H9 (cell line): Measurements from ENCODE around the gene TCEA3. TPM values are rescaled to one million over a fixed set of nuclear protein-coding genes. Genes with fewer than 3 reads are reported as not detected.

Source experiments
- DNase-seq: peaks from one replicate; pipeline ENCODE4 v3.0.0-alpha.2; 2017
- H2AFZ ChIP-seq: one replicate; pipeline ENCODE4 v1.6.1; 2013; ENCODE audit warnings: mild to moderate bottlenecking, low read length, control low read depth, moderate library complexity
- H2AK5ac ChIP-seq: 2 replicates; pipeline ENCODE4 v1.6.1; 2013; ENCODE audit warnings: low read length, control low read depth, mixed read lengths; ENCODE audit not compliant: insufficient read length
- H2BK120ac ChIP-seq: one replicate; pipeline ENCODE4 v1.6.1; 2013; ENCODE audit warnings: low read depth, mild to moderate bottlenecking, low read length, control low read depth, inconsistent platforms; ENCODE audit not compliant: poor library complexity, severe bottlenecking
- H2BK12ac ChIP-seq: 2 replicates; pipeline ENCODE4 v1.6.1; 2013; ENCODE audit warnings: low read length, control low read depth, mixed read lengths, low read depth; ENCODE audit not compliant: insufficient read length
- H2BK15ac ChIP-seq: 2 replicates; pipeline ENCODE4 v1.6.1; 2013; ENCODE audit warnings: low read depth, low read length, control low read depth
- H2BK20ac ChIP-seq: one replicate; pipeline ENCODE4 v1.6.1; 2013; ENCODE audit warnings: low read depth, mild to moderate bottlenecking, low read length, control low read depth, inconsistent platforms; ENCODE audit not compliant: poor library complexity, severe bottlenecking
- H2BK5ac ChIP-seq: 2 replicates; pipeline ENCODE4 v1.6.1; 2013; ENCODE audit warnings: low read length, control low read depth, mixed read lengths; ENCODE audit not compliant: insufficient read length
- H3K14ac ChIP-seq: 2 replicates; pipeline ENCODE4 v1.6.1; 2013; ENCODE audit warnings: low read length, control low read depth; ENCODE audit not compliant: insufficient read depth
- H3K18ac ChIP-seq: 2 replicates; pipeline ENCODE4 v1.6.1; 2013; ENCODE audit warnings: low read depth, mild to moderate bottlenecking, mixed read lengths, low read length, control low read depth; ENCODE audit not compliant: insufficient read length
- H3K23ac ChIP-seq: 2 replicates; pipeline ENCODE4 v1.6.1; 2013; ENCODE audit warnings: low read length, control low read depth, mixed read lengths, low read depth; ENCODE audit not compliant: insufficient read length
- H3K23me2 ChIP-seq: 2 replicates; pipeline ENCODE4 v1.6.1; 2013; ENCODE audit warnings: low read depth, mild to moderate bottlenecking, mixed read lengths, low read length, control low read depth; ENCODE audit not compliant: insufficient read length, poor library complexity, severe bottlenecking
- H3K27ac ChIP-seq: 2 replicates; pipeline ENCODE4 v1.5.1; 2013; ENCODE audit warnings: low read length, control low read depth, mixed read lengths, low read depth; ENCODE audit not compliant: insufficient read length
- H3K27me3 ChIP-seq: 2 replicates; pipeline ENCODE4 v1.6.1; 2013; ENCODE audit warnings: low read length, control low read depth, inconsistent platforms; ENCODE audit not compliant: insufficient read depth
- H3K4ac ChIP-seq: 2 replicates; pipeline ENCODE4 v1.6.1; 2013; ENCODE audit warnings: low read depth, mild to moderate bottlenecking, control low read depth, inconsistent platforms, low read length, moderate library complexity
- H3K4me1 ChIP-seq: 2 replicates; pipeline ENCODE4 v1.6.1; 2013; ENCODE audit warnings: low read length, control low read depth, inconsistent platforms; ENCODE audit not compliant: insufficient read depth
- H3K4me2 ChIP-seq: 2 replicates; pipeline ENCODE4 v1.6.1; 2013; ENCODE audit warnings: low read length, control low read depth, mixed read lengths; ENCODE audit not compliant: insufficient read length, insufficient read depth
- H3K56ac ChIP-seq: 2 replicates; pipeline ENCODE4 v1.6.1; 2013; ENCODE audit warnings: low read depth, mild to moderate bottlenecking, mixed read lengths, low read length, control low read depth; ENCODE audit not compliant: insufficient read length
- H3K79me1 ChIP-seq: 2 replicates; pipeline ENCODE4 v1.6.1; 2013; ENCODE audit warnings: low read depth, mild to moderate bottlenecking, moderate library complexity, low read length, control low read depth, inconsistent platforms; ENCODE audit not compliant: insufficient read depth, poor library complexity, severe bottlenecking
- H3K79me2 ChIP-seq: 2 replicates; pipeline ENCODE4 v1.6.1; 2013; ENCODE audit warnings: low read length, control low read depth, inconsistent platforms; ENCODE audit not compliant: insufficient read depth
- H3K9ac ChIP-seq: 2 replicates; pipeline ENCODE4 v1.6.1; 2013; ENCODE audit warnings: low read length, control low read depth, mixed read lengths; ENCODE audit not compliant: insufficient read length; ENCODE audit errors: extremely low read depth
- H3K9me3 ChIP-seq: one replicate; pipeline ENCODE4 v1.6.1; 2013; ENCODE audit warnings: low read depth, low read length, inconsistent platforms; ENCODE audit not compliant: control insufficient read depth
- H3T11ph ChIP-seq: one replicate; pipeline ENCODE4 v1.6.1; 2013; ENCODE audit warnings: mild to moderate bottlenecking, low read length, control low read depth, inconsistent platforms
- H4K20me1 ChIP-seq: one replicate; pipeline ENCODE4 v1.6.1; 2013; ENCODE audit not compliant: control insufficient read depth, insufficient read length, insufficient read depth
- H4K5ac ChIP-seq: 2 replicates; pipeline ENCODE4 v1.6.1; 2013; ENCODE audit warnings: low read depth, mild to moderate bottlenecking, mixed read lengths, low read length, control low read depth; ENCODE audit not compliant: insufficient read length
- H4K8ac ChIP-seq: replicated peaks from 2 replicates; pipeline ENCODE4 v1.6.1; 2013; ENCODE audit warnings: low read length, control low read depth, mixed read lengths, low read depth; ENCODE audit not compliant: insufficient read length
- H4K91ac ChIP-seq: 2 replicates; pipeline ENCODE4 v1.6.1; 2013; ENCODE audit warnings: low read depth, mild to moderate bottlenecking, moderate library complexity, mixed read lengths, low read length, control low read depth; ENCODE audit not compliant: insufficient read length
- H3K27ac Mint-ChIP-seq, 3 experiments: 2 replicates in 2 of 3; 3 replicates in 1 of 3; pipeline ENCODE4 v1.8.0; 2020 to 2021; ENCODE audit warnings: mixed read lengths in 3 of 3, mild to moderate bottlenecking in 1 of 3, moderate library complexity in 1 of 3
- H3K27me3 Mint-ChIP-seq: 2 replicates; pipeline ENCODE4 v1.8.0; 2021; ENCODE audit warnings: low read depth, mild to moderate bottlenecking, moderate library complexity, mixed read lengths
- H3K36me3 Mint-ChIP-seq, 3 experiments: 2 replicates in 2 of 3; 3 replicates in 1 of 3; pipeline ENCODE4 v1.8.0; 2020 to 2021; ENCODE audit warnings: low read depth in 3 of 3, mixed read lengths in 3 of 3; ENCODE audit not compliant: insufficient read depth in 1 of 3
- H3K4me1 Mint-ChIP-seq, 2 experiments: 2 replicates each; pipeline ENCODE4 v1.8.0; 2020; ENCODE audit warnings: mixed read lengths in 2 of 2
- H3K4me3 Mint-ChIP-seq, 2 experiments: 2 replicates in 1 of 2; 3 replicates in 1 of 2; pipeline ENCODE4 v1.8.0; 2020 to 2021; ENCODE audit warnings: mild to moderate bottlenecking in 2 of 2, mixed read lengths in 2 of 2, moderate library complexity in 1 of 2
- H3K9me3 Mint-ChIP-seq, 2 experiments: 2 replicates in 1 of 2; 3 replicates in 1 of 2; pipeline ENCODE4 v1.8.0; 2020; ENCODE audit warnings: mild to moderate bottlenecking in 2 of 2, mixed read lengths in 2 of 2, moderate library complexity in 1 of 2
- CTCF ChIP-seq: fragments of 200-600 bp; sonication (generic); conservative IDR thresholded peaks from 3 replicates; pipeline ENCODE4 v1.8.0; 2021; ENCODE audit warnings: antibody characterized with exemption, mild to moderate bottlenecking
- WGBS: extraction: QIAGEN DNeasy Blood & Tissue Kit; methylation state at CpG from one replicate; pipeline ENCODE4 v1.1.7; 2013; ENCODE audit warnings: missing lambda C conversion rate, low lambda C conversion rate, mixed read lengths; ENCODE audit not compliant: insufficient read length; ENCODE audit errors: extremely low coverage; 5-methylcytosine and 5-hydroxymethylcytosine counted together
- total RNA-seq: library from RNA; stranded (reverse); gene quantifications from 2 replicates; pipeline ENCODE4 v1.2.1, GENCODE V29; 2021

The TCEA3 gene
- total RNA-seq, 1 experiment from 2014 or later = 0.37 TPM

GRCh38 chr1:23419180-23419579 is 5.4 kb downstream of the TCEA3 start:
- Histone ChIP-seq H2BK12ac (no peak overlapping the region), H3K4ac (no peak overlapping the region), H3K4me2 (no peak overlapping the region), H2BK120ac (no peak overlapping the region), H3K23ac (no peak overlapping the region), H3K79me1 (no peaks in the 10 kb centered on the region), H2BK5ac (no peak overlapping the region), H3K79me2 (no peaks in the 10 kb centered on the region), H3K9me3 (no peaks in the 10 kb centered on the region), H3K18ac (no peak overlapping the region), H2BK20ac (no peak overlapping the region), H3K27me3 (peaks cover 68% of the 10 kb centered on the region), H4K91ac (no peak overlapping the region), H4K8ac (no peak overlapping the region), H3K9ac (no peak overlapping the region), H3K27ac (no peak overlapping the region), H2AK5ac (no peak overlapping the region), H4K20me1 (no peaks in the 10 kb centered on the region), H3T11ph (no peak overlapping the region), H3K23me2 (no peaks in the 10 kb centered on the region), H3K4me1 (no peaks in the 10 kb centered on the region), H3K56ac (no peak overlapping the region), H3K14ac (no peak overlapping the region), H2BK15ac (no peak overlapping the region), H2AFZ (no peak overlapping the region), H4K5ac (no peak overlapping the region)
- no peak for TF ChIP-seq CTCF
- peak; percentile 60 for DNase-seq
- Mint-ChIP-seq H3K27ac (no peak overlapping the region), H3K4me1 (peaks cover 2 to 7% of the 10 kb centered on the region in 2 experiments), H3K27me3 (peaks cover 97% of the 10 kb centered on the region), H3K9me3 (peaks cover 1 to 3% of the 10 kb centered on the region in 2 experiments; a peak in 1 of 5 replicates), H3K4me3 (no peak overlapping the region), H3K36me3 (no peaks in the 10 kb centered on the region; a peak in 2 of 7 replicates)
- no CpG with 5 or more reads among the region's 6 CpGs for WGBS
